ENCODE measurements around the gene RCSD1.

RCSD1 gene, protein sequence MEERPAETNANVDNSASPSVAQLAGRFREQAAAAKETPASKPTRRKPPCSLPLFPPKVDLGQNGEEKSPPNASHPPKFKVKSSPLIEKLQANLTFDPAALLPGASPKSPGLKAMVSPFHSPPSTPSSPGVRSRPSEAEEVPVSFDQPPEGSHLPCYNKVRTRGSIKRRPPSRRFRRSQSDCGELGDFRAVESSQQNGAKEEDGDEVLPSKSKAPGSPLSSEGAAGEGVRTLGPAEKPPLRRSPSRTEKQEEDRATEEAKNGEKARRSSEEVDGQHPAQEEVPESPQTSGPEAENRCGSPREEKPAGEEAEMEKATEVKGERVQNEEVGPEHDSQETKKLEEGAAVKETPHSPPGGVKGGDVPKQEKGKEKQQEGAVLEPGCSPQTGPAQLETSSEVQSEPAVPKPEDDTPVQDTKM

DNA sequence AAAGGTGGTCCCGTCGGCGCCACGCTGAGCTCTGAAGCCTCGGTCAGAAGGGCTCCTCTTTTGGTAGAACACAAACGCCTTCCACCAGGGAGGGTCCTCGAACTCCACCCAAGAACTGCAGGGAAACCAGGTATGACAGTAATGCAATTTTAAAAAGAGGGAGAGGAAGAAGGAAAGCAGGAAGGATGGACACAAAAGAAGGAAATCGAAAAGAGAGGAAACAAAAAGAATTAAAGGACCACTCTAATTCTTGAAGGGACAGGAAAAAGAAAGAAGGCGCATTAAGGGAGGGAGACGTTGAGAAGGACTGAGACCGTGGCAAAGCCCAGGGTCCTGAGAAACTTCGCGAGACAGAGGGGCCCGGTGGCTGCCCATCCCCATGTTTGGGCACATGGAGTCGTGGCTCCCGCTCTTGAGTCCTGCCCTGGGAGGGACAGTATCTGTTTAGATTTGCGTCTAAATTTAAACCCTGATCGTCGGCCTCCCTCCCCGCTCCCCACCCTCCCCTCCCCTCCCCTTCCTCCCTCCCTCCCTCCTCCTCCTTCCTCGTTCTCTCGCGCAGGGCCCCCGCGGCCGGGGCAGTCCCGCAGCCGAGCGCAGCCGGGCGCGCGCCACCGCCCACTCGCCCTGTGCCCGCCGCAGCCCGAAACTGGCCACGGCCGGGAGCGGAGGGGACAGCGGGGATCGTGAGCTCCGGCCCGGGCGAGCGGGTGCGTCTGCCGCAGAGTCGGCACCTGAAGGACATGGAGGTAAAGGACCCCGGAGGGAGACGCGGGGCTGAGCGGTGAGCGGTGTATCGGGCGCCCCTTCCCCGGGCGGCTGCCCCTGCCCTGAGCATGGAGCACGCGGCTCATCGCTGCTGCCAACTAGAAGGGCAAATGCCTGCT, at the start of gene RCSD1:
Gene RCSD1, plus strand, starts transcription at position 552 of the 887 bp plus-strand sequence. Its CDS starts 192 bp downstream, at position 744.
- H3K36me3 ChIP-seq (ENCODE audit: control insufficient read depth, insufficient read depth, low read length) = no peaks in the 10 kb centered on the region
- no peaks in the 10 kb centered on the region for H3K4me1 ChIP-seq (ENCODE audit: control insufficient read depth, insufficient read depth, low read length)
- no peaks in the 10 kb centered on the region for H3K27me3 ChIP-seq (ENCODE audit: control insufficient read depth, insufficient read depth, low read length)
- H3K9ac ChIP-seq (ENCODE audit: low read length) = peak within 1 kb of the TSS; percentile 57
- peak within 1 kb of the TSS; percentile 61 for H3K27ac ChIP-seq (ENCODE audit: low read depth, low read length)
- H3K4me3 ChIP-seq (ENCODE audit: low read length) = peak within 1 kb of the TSS; percentile 80

DNA sequence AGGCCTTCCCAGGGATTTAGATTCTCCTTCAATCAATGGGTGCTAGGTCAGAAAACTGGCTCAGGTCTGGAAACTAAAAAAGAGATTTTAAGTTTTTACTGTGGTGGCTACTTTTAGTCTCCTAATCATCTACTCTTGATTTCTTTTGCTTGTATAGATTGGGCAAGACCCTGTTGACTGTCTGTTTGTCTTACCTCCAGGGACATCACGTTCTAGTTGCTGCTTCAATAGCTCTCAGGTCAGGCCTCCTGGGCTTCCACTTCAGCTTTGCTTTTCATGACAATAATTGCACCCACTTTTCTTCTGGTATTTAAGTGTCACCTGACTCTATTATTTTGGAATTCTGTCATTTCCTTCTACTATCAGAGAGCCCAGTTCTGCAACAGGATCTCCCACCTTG, 48.0 kb upstream of the RCSD1 start:
- Histone ChIP-seq H3K9ac (ENCODE audit: low read length) (no peak overlapping the region), H3K4me1 (ENCODE audit: control insufficient read depth, insufficient read depth, low read length) (no peaks in the 10 kb centered on the region), H3K4me3 (ENCODE audit: low read length) (no peak overlapping the region), H3K27ac (ENCODE audit: low read depth, low read length) (no peak overlapping the region), H3K36me3 (ENCODE audit: control insufficient read depth, insufficient read depth, low read length) (no peaks in the 10 kb centered on the region), H3K27me3 (ENCODE audit: control insufficient read depth, insufficient read depth, low read length) (no peaks in the 10 kb centered on the region)

DNA sequence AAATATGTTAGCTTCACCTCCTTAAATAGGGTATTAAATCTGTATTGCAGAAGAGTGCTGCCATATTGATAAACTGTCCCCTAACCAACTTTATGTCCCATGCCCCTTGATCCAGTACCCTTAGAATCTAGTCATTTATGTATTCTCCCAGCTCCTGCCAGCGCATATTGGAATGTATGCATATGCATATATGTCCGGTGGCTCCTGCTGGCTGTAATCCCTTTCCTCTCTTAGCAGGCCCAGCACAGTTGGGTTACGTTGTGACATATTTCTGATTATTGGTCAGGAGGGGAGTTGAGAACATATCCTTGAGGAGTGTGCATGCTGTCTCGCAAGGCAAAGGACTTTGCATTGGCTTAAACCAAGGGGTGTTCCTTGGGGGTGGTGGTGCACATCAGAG, 47.3 kb upstream of the RCSD1 start:
- Histone ChIP-seq H3K27ac (ENCODE audit: low read depth, low read length) (no peak overlapping the region), H3K4me1 (ENCODE audit: control insufficient read depth, insufficient read depth, low read length) (no peaks in the 10 kb centered on the region), H3K9ac (ENCODE audit: low read length) (no peak overlapping the region)

GRCh38 chr1:167584581-167584980, 45.5 kb upstream of the RCSD1 start:
- H3K4me3 ChIP-seq (ENCODE audit: low read length) = no peak overlapping the region
- no peaks in the 10 kb centered on the region for H3K4me1 ChIP-seq (ENCODE audit: control insufficient read depth, insufficient read depth, low read length)
- no peak overlapping the region for H3K27ac ChIP-seq (ENCODE audit: low read depth, low read length)
- H3K27me3 ChIP-seq (ENCODE audit: control insufficient read depth, insufficient read depth, low read length) = no peaks in the 10 kb centered on the region
- no peaks in the 10 kb centered on the region for H3K36me3 ChIP-seq (ENCODE audit: control insufficient read depth, insufficient read depth, low read length)
- no peak overlapping the region for H3K9ac ChIP-seq (ENCODE audit: low read length)

More for the DNA sequence above, 47.3 kb upstream of the RCSD1 start:
- Histone ChIP-seq H3K27me3 (ENCODE audit: control insufficient read depth, insufficient read depth, low read length) (no peaks in the 10 kb centered on the region), H3K36me3 (ENCODE audit: control insufficient read depth, insufficient read depth, low read length) (no peaks in the 10 kb centered on the region), H3K4me3 (ENCODE audit: low read length) (no peak overlapping the region)

DNA sequence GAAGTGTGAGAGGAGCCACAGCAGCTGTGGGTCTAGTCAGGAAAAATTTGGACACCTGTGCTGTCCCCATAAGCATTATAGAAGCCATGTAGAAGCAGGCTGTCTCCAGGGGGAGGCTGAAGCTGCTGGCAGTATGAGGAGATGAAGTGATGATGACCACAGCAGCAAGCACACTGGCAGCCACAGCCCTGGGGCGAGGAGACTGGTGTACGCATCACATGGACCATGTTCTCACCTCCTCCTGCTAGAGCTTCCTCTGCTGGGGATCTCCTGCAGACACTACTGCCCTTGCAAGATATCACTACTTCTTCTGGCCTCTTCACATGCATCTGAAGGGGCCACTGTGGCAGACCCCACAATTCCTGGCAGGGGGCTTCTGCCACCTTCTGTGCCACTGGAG, 42.7 kb upstream of the RCSD1 start:
- H3K36me3 ChIP-seq (ENCODE audit: control insufficient read depth, insufficient read depth, low read length) = no peaks in the 10 kb centered on the region
- H3K4me3 ChIP-seq (ENCODE audit: low read length) = no peak overlapping the region
- H3K4me1 ChIP-seq (ENCODE audit: control insufficient read depth, insufficient read depth, low read length) = no peaks in the 10 kb centered on the region
- no peak overlapping the region for H3K27ac ChIP-seq (ENCODE audit: low read depth, low read length)
- no peaks in the 10 kb centered on the region for H3K27me3 ChIP-seq (ENCODE audit: control insufficient read depth, insufficient read depth, low read length)
- H3K9ac ChIP-seq (ENCODE audit: low read length) = no peak overlapping the region

GRCh38 chr1:167587872-167588271, 42.2 kb upstream of the RCSD1 start:
- Histone ChIP-seq H3K9ac (ENCODE audit: low read length) (no peak overlapping the region), H3K4me3 (ENCODE audit: low read length) (no peak overlapping the region), H3K36me3 (ENCODE audit: control insufficient read depth, insufficient read depth, low read length) (no peaks in the 10 kb centered on the region), H3K4me1 (ENCODE audit: control insufficient read depth, insufficient read depth, low read length) (no peaks in the 10 kb centered on the region), H3K27me3 (ENCODE audit: control insufficient read depth, insufficient read depth, low read length) (no peaks in the 10 kb centered on the region), H3K27ac (ENCODE audit: low read depth, low read length) (no peak overlapping the region)

GRCh38 chr1:167588361-167588760, 41.7 kb upstream of the RCSD1 start:
- no peak overlapping the region for H3K9ac ChIP-seq (ENCODE audit: low read length)
- no peaks in the 10 kb centered on the region for H3K36me3 ChIP-seq (ENCODE audit: control insufficient read depth, insufficient read depth, low read length)
- no peak overlapping the region for H3K27ac ChIP-seq (ENCODE audit: low read depth, low read length)

DNA sequence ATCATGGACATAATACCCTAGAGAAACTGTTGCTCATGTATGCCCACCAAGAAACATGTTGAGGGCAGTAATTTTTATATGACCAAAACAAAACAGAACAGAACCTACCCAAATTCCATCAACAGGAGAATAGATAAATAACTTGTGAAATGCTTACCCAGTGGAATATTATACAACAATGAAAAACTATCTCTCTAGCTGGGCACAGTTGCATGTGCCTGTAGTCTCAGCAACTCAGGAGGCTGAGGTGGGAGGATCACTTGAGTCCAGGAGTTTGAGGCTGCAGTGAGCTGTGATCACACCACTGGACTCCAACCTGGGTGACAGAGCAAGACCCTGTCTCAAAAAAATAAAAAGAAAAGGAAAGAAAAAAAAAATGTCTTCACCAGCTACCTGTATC, 37.6 kb upstream of the RCSD1 start:
- Histone ChIP-seq H3K27ac (ENCODE audit: low read depth, low read length) (no peak overlapping the region), H3K4me1 (ENCODE audit: control insufficient read depth, insufficient read depth, low read length) (no peaks in the 10 kb centered on the region), H3K27me3 (ENCODE audit: control insufficient read depth, insufficient read depth, low read length) (no peaks in the 10 kb centered on the region), H3K9ac (ENCODE audit: low read length) (no peak overlapping the region), H3K36me3 (ENCODE audit: control insufficient read depth, insufficient read depth, low read length) (no peaks in the 10 kb centered on the region), H3K4me3 (ENCODE audit: low read length) (no peak overlapping the region)

More at GRCh38 chr1:167588361-167588760, 41.7 kb upstream of the RCSD1 start:
- no peaks in the 10 kb centered on the region for H3K4me1 ChIP-seq (ENCODE audit: control insufficient read depth, insufficient read depth, low read length)
- H3K27me3 ChIP-seq (ENCODE audit: control insufficient read depth, insufficient read depth, low read length) = no peaks in the 10 kb centered on the region
- no peak overlapping the region for H3K4me3 ChIP-seq (ENCODE audit: low read length)

GRCh38 chr1:167593860-167594259, 36.2 kb upstream of the RCSD1 start:
- Histone ChIP-seq H3K36me3 (ENCODE audit: control insufficient read depth, insufficient read depth, low read length) (no peaks in the 10 kb centered on the region), H3K9ac (ENCODE audit: low read length) (no peak overlapping the region), H3K4me1 (ENCODE audit: control insufficient read depth, insufficient read depth, low read length) (no peaks in the 10 kb centered on the region), H3K4me3 (ENCODE audit: low read length) (no peak overlapping the region), H3K27me3 (ENCODE audit: control insufficient read depth, insufficient read depth, low read length) (no peaks in the 10 kb centered on the region), H3K27ac (ENCODE audit: low read depth, low read length) (no peak overlapping the region)

- no peaks in the 10 kb centered on the region for H3K27me3 ChIP-seq (ENCODE audit: control insufficient read depth, insufficient read depth, low read length)
- H3K27ac ChIP-seq (ENCODE audit: low read depth, low read length) = no peak overlapping the region
- no peak overlapping the region for H3K4me3 ChIP-seq (ENCODE audit: low read length)
- H3K9ac ChIP-seq (ENCODE audit: low read length) = no peak overlapping the region
- H3K4me1 ChIP-seq (ENCODE audit: control insufficient read depth, insufficient read depth, low read length) = no peaks in the 10 kb centered on the region
- no peaks in the 10 kb centered on the region for H3K36me3 ChIP-seq (ENCODE audit: control insufficient read depth, insufficient read depth, low read length)
These were observed 35.2 kb upstream of the RCSD1 start for GRCh38 chr1:167594822-167595221.

- Histone ChIP-seq H3K36me3 (ENCODE audit: control insufficient read depth, insufficient read depth, low read length) (no peaks in the 10 kb centered on the region), H3K4me1 (ENCODE audit: control insufficient read depth, insufficient read depth, low read length) (no peaks in the 10 kb centered on the region), H3K9ac (ENCODE audit: low read length) (no peak overlapping the region), H3K4me3 (ENCODE audit: low read length) (no peak overlapping the region), H3K27me3 (ENCODE audit: control insufficient read depth, insufficient read depth, low read length) (no peaks in the 10 kb centered on the region), H3K27ac (ENCODE audit: low read depth, low read length) (no peak overlapping the region)
These were observed 30.0 kb upstream of the RCSD1 start for GRCh38 chr1:167599957-167600581.
